Activated T-cell treated with anti-CD3 and anti-CD28 coated beads, Interleukin-2, amount 50 U/mL, for 72 hours (primary cell): ENCODE results near the gene TFCP2L1. TPM values are rescaled to one million over a fixed set of nuclear protein-coding genes. Genes with fewer than 3 reads are reported as not detected.

Experiments
- ATAC-seq, 2 donors: fragments of 150-1000 bp; cut with Tn5 transposase; replicated peaks in 1 of 2; 2 replicates each; pipeline ENCODE4 v1.10.0; 2021; ENCODE audit warnings: moderate library complexity in 2 of 2, mild to moderate bottlenecking in 1 of 2
- DNase-seq, 2 donors: peaks; one replicate each; pipeline ENCODE4 v3.0.0; 2021 to 2022; ENCODE audit warnings: mixed read lengths in 1 of 2
- H3K27ac Mint-ChIP-seq: one replicate; pipeline ENCODE4 v1.8.0; 2022; ENCODE audit warnings: mild to moderate bottlenecking, moderate library complexity, mixed read lengths
- H3K27me3 Mint-ChIP-seq: one replicate; pipeline ENCODE4 v1.8.0; 2022; ENCODE audit warnings: low read depth, mixed read lengths
- H3K36me3 Mint-ChIP-seq, 2 donors: one replicate each; pipeline ENCODE4 v1.8.0; 2022; ENCODE audit warnings: mixed read lengths in 2 of 2, mild to moderate bottlenecking in 1 of 2; ENCODE audit not compliant: insufficient read depth in 2 of 2
- H3K4me1 Mint-ChIP-seq: one replicate; pipeline ENCODE4 v1.8.0; 2022; ENCODE audit warnings: low read depth, mixed read lengths
- H3K4me3 Mint-ChIP-seq, 2 donors: one replicate each; pipeline ENCODE4 v1.8.0; 2022; ENCODE audit warnings: mild to moderate bottlenecking in 2 of 2, mixed read lengths in 2 of 2, moderate library complexity in 2 of 2
- H3K9me3 Mint-ChIP-seq, 2 donors: one replicate each; pipeline ENCODE4 v1.8.0; 2022; ENCODE audit warnings: mixed read lengths in 2 of 2
- total RNA-seq, 2 donors: library from RNA; stranded (reverse); gene quantifications; one replicate each; pipeline ENCODE4 v1.2.3, GENCODE V29; 2022

The TFCP2L1 gene
- total RNA-seq, 2 donors from 2014 or later = 0.10 to 0.16 TPM

GRCh38 chr2:121291251-121291580, 6.2 kb upstream of the TFCP2L1 start:
- H3K9me3 Mint-ChIP-seq = no peaks in the 10 kb centered on the region
- no peaks in the 10 kb centered on the region for H3K36me3 Mint-ChIP-seq
- DNase-seq (no peak), ATAC-seq (no peak)
- H3K27me3 Mint-ChIP-seq = peaks cover 3% of the 10 kb centered on the region
- no peaks in the 10 kb centered on the region for H3K4me1 Mint-ChIP-seq
- H3K27ac Mint-ChIP-seq = no peak overlapping the region
- no peak overlapping the region for H3K4me3 Mint-ChIP-seq

- DNase-seq = no peak
- Mint-ChIP-seq H3K4me3 (no peak overlapping the region), H3K27ac (no peak overlapping the region), H3K4me1 (peaks cover 2% of the 10 kb centered on the region), H3K9me3 (no peaks in the 10 kb centered on the region), H3K36me3 (peaks cover 0 to 1% of the 10 kb centered on the region in 2 donors), H3K27me3 (peaks cover 13% of the 10 kb centered on the region)
- ATAC-seq = no peak
These were observed 4.3 kb upstream of the TFCP2L1 start for GRCh38 chr2:121289271-121289670.

- Mint-ChIP-seq H3K27ac (no peak overlapping the region), H3K27me3 (peaks cover 20% of the 10 kb centered on the region), H3K4me1 (peaks cover 6% of the 10 kb centered on the region), H3K4me3 (no peak overlapping the region), H3K9me3 (no peaks in the 10 kb centered on the region), H3K36me3 (peaks cover 0 to 2% of the 10 kb centered on the region in 2 donors)
- DNase-seq = no peak
- ATAC-seq = no peak
These were observed 3.6 kb upstream of the TFCP2L1 start for GRCh38 chr2:121288454-121289231.

- peaks cover 0 to 2% of the 10 kb centered on the region in 2 donors for H3K36me3 Mint-ChIP-seq
- no peak overlapping the region for H3K27ac Mint-ChIP-seq
- ATAC-seq = no peak
- H3K27me3 Mint-ChIP-seq = peaks cover 27% of the 10 kb centered on the region
- H3K4me3 Mint-ChIP-seq = no peak overlapping the region
- no peaks in the 10 kb centered on the region for H3K9me3 Mint-ChIP-seq
- peaks cover 6% of the 10 kb centered on the region for H3K4me1 Mint-ChIP-seq
- DNase-seq = no peak
These were observed 3.0 kb upstream of the TFCP2L1 start for GRCh38 chr2:121287956-121288355.

- Mint-ChIP-seq H3K36me3 (peaks cover 0 to 2% of the 10 kb centered on the region in 2 donors), H3K4me3 (no peak overlapping the region), H3K4me1 (peaks cover 6% of the 10 kb centered on the region), H3K27me3 (peaks cover 33% of the 10 kb centered on the region), H3K27ac (no peak overlapping the region), H3K9me3 (no peaks in the 10 kb centered on the region)
- no peak for DNase-seq
- ATAC-seq = no peak
These were observed 2.3 kb upstream of the TFCP2L1 start for GRCh38 chr2:121287146-121287798.

- ATAC-seq (no peak), DNase-seq (no peak)
- H3K36me3 Mint-ChIP-seq = peaks cover 0 to 2% of the 10 kb centered on the region in 2 donors
- H3K4me3 Mint-ChIP-seq = no peak overlapping the region
- no peaks in the 10 kb centered on the region for H3K9me3 Mint-ChIP-seq
- H3K27ac Mint-ChIP-seq = no peak overlapping the region
- H3K27me3 Mint-ChIP-seq = peaks cover 36% of the 10 kb centered on the region
- H3K4me1 Mint-ChIP-seq = peaks cover 6% of the 10 kb centered on the region
These were observed 1.5 kb upstream of the TFCP2L1 start for GRCh38 chr2:121286506-121286905.

- H3K27me3 Mint-ChIP-seq = peaks cover 39% of the 10 kb centered on the region
- ATAC-seq (no peak), DNase-seq (no peak)
- peak overlapping the region; percentile 75 to 86 for H3K4me3 Mint-ChIP-seq
- H3K9me3 Mint-ChIP-seq = no peaks in the 10 kb centered on the region
- peaks cover 0 to 2% of the 10 kb centered on the region in 2 donors for H3K36me3 Mint-ChIP-seq
- H3K4me1 Mint-ChIP-seq = peaks cover 6% of the 10 kb centered on the region
- H3K27ac Mint-ChIP-seq = no peak overlapping the region
These were observed 924 bp upstream of the TFCP2L1 start for GRCh38 chr2:121285926-121286325.

GRCh38 chr2:121283670-121284462, 1.1 kb downstream of the TFCP2L1 start:
- Mint-ChIP-seq H3K27me3 (peaks cover 39% of the 10 kb centered on the region), H3K36me3 (peaks cover 0 to 2% of the 10 kb centered on the region in 2 donors), H3K9me3 (no peaks in the 10 kb centered on the region), H3K27ac (no peak overlapping the region), H3K4me1 (peaks cover 6% of the 10 kb centered on the region), H3K4me3 (peak overlapping the region; percentile 65 to 74)
- no peak for DNase-seq
- ATAC-seq = no peak

GRCh38 chr2:121282800-121283385, 2.1 kb downstream of the TFCP2L1 start:
- Mint-ChIP-seq H3K27me3 (peaks cover 39% of the 10 kb centered on the region), H3K27ac (no peak overlapping the region)
- ATAC-seq = no peak

GRCh38 chr2:121281694-121282093, 3.3 kb downstream of the TFCP2L1 start:
- Mint-ChIP-seq H3K27ac (no peak overlapping the region), H3K27me3 (peaks cover 39% of the 10 kb centered on the region), H3K36me3 (peaks cover 0 to 2% of the 10 kb centered on the region in 2 donors), H3K9me3 (no peaks in the 10 kb centered on the region), H3K4me3 (no peak overlapping the region), H3K4me1 (peaks cover 6% of the 10 kb centered on the region)
- DNase-seq (no peak), ATAC-seq (no peak)

More at GRCh38 chr2:121282800-121283385, 2.1 kb downstream of the TFCP2L1 start:
- H3K4me3 Mint-ChIP-seq = no peak overlapping the region
- H3K9me3 Mint-ChIP-seq = no peaks in the 10 kb centered on the region
- no peak for DNase-seq
- H3K4me1 Mint-ChIP-seq = peaks cover 6% of the 10 kb centered on the region
- peaks cover 0 to 2% of the 10 kb centered on the region in 2 donors for H3K36me3 Mint-ChIP-seq

GRCh38 chr2:121281107-121281506, 3.9 kb downstream of the TFCP2L1 start:
- ATAC-seq = no peak
- no peak for DNase-seq
- peaks cover 6% of the 10 kb centered on the region for H3K4me1 Mint-ChIP-seq
- H3K27me3 Mint-ChIP-seq = peaks cover 35% of the 10 kb centered on the region
- H3K27ac Mint-ChIP-seq = no peak overlapping the region
- no peaks in the 10 kb centered on the region for H3K9me3 Mint-ChIP-seq
- H3K36me3 Mint-ChIP-seq = peaks cover 0 to 2% of the 10 kb centered on the region in 2 donors
- no peak overlapping the region for H3K4me3 Mint-ChIP-seq

- H3K36me3 Mint-ChIP-seq = peaks cover 0 to 2% of the 10 kb centered on the region in 2 donors
- ATAC-seq (no peak), DNase-seq (no peak)
- H3K27me3 Mint-ChIP-seq = peaks cover 28% of the 10 kb centered on the region
- no peaks in the 10 kb centered on the region for H3K9me3 Mint-ChIP-seq
- H3K4me1 Mint-ChIP-seq = peaks cover 6% of the 10 kb centered on the region
- no peak overlapping the region for H3K27ac Mint-ChIP-seq
- no peak overlapping the region for H3K4me3 Mint-ChIP-seq
These were observed 5.4 kb downstream of the TFCP2L1 start for GRCh38 chr2:121279476-121280220.
